HG02571 (cell line): ENCODE results near the gene NMNAT3.
"Not testable (repeated sequence)": the region's sequence is repeated elsewhere in the genome, so short reads cannot be mapped to it uniquely, and the experiment has no call there.

Experiments
- ATAC-seq: cut with Tn5 transposase; IDR thresholded peaks from one replicate; pipeline ENCODE4 v1.9.1; 2021; ENCODE audit warnings: mild to moderate bottlenecking, moderate library complexity; ENCODE audit not compliant: unreplicated experiment

The NMNAT3 gene

GRCh38 chr3:139639662-139640061, 38.1 kb downstream of the NMNAT3 start:
- ATAC-seq = no peak

- ATAC-seq = no peak
These were observed 39.3 kb downstream of the NMNAT3 start for GRCh38 chr3:139638518-139638917.

DNA sequence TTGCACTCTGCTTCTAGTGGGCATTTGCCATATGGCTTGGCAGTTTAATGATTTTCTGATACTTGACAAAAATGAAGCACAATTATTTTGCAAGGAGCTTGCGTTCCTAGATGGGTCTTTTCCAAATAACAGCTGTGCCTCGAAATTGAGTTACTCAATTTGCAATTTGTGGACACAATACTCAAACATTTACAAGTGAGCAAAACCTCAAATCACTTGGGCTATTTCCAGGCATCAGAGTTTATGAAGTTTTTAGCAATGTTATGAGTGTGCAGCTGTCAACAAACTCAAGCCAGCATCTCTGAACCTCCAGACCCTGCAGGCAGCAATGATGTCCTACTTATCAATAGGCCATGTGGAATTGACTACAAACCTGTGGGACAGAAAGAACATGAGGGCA, 41.3 kb downstream of the NMNAT3 start:
- no peak for ATAC-seq

DNA sequence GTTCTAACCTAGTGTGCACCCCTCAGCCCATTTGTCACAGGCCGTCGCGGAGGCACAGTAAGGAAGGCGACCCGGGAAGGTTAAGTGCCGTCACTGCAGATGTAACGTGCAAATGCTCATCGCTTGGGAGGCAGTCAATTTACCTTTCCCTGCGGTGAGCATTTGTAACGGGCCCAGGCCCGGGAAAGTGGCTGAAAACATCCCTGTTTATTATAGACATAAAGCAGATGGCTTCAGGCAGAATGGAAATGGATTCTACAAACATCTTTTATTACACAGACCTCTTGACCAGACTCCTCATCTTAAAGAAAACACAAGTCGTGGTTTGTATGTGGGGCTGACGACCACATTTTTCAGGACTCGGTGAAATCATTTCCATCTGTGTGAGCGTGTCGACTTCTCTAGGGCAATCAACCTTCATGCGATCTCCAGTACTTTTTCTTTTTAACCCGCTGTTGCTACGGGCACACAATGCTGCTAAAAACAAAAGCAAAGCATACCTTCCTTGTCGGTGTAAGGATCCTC, 43.6 kb downstream of the NMNAT3 start:
- ATAC-seq = no peak

GRCh38 chr3:139633511-139633910, 44.3 kb downstream of the NMNAT3 start:
- ATAC-seq = no peak

- no peak for ATAC-seq
These were observed 47.2 kb downstream of the NMNAT3 start for GRCh38 chr3:139630542-139630941.

- ATAC-seq = no peak
These were observed 48.7 kb downstream of the NMNAT3 start for GRCh38 chr3:139629033-139629432.

DNA sequence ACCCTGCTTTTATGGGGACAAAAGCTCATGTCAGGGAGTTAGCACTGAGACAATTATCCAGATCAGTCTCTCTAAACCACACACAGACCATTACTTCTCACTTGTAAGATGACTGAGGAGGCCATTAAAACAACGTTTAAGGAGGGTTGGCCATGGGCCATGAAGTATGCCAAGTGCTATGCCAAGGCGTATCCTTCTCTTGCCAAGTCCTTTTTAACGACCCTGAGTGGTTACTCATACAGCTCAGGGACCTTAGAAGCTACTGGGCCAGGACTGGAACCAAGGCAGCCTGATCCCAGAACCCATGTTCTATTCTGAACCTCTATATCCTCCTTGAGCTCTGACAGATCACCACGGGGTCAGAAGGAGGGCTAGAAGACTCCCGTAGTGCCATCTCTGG, 50.0 kb downstream of the NMNAT3 start:
- no peak for ATAC-seq

DNA sequence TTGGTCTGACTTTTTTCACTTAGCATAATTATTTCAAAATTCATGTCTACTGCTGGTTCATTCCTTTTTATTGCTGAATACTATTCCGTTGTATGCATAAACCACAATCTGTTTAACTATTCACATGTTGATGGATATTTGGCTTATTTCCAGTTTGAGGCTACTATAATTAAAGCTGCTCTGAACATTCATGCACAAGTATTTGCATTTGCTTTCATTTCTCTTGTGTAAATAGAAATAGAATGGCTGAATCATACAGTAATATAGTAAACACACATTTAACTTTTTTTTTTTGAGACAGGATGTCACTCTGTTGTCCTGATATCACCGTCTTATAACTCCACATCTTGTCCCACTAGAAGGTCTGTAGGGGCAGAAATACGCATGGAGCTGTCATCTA, 57.3 kb downstream of the NMNAT3 start:
- ATAC-seq = no peak

DNA sequence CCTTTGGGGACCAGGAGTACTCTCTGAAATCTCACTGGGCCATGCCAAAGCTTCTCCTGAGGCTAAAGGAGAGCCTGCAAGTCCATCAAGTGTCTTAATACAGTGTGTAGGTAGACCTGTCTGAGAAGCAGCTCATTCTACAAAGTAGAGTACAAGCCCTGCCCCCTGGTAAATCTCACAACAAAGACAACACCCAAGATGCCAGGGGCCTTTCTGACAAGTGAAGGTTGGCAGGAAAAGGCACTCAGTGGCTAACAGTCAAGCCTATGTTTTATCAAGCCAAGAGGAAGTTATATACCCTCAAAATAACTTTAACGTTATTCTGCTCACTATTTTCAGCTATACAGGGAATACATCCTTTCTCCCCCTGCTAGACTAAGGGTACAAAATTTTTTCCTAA, 58.3 kb downstream of the NMNAT3 start:
- no peak for ATAC-seq

DNA sequence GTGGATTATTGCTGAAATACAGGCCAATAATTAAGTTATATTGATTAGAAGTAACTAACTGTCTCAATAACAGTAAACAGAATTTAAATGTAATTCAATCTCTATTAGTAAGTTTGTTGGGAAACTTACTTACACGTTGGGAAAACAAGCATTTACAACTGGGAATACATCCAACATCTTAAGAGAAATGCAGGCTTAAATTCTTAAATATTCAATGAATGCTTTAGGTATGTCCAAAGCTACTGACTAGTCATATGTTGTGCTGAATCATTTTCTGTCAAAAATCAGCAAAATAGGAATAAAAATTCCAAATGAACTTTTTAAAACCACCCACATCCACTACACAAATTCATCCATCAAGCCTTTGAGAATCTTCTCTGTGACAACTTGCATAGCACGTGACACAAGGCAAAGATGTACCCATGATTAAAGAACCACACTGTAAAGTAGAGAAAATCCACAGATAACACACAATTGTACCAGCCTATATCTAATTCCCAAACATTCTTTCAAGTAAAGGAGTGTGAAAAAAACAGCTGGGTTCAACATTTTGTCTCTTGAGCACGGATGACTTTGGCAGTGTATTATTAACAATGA, 60.0 kb downstream of the NMNAT3 start:
- no peak for ATAC-seq

DNA sequence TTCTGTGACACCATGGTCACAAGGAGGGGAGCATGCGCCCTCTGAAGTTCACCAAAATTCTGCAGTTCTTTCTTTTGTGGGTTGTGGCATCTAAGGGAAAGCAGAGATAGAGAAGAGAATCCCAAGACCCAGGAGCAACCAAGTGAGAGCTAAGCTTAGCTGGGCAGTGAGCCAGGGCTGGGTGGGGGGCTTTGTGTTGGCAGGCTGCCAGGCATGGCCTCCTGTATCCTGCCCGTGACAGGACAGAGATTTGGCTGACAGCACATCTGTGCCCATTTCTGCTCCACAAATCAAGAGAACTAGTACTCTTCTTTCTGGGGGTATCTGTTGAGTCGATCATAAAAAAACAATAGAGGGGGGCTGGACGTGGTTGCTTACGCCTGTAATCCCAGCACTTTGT, 66.2 kb downstream of the NMNAT3 start:
- no peak for ATAC-seq

DNA sequence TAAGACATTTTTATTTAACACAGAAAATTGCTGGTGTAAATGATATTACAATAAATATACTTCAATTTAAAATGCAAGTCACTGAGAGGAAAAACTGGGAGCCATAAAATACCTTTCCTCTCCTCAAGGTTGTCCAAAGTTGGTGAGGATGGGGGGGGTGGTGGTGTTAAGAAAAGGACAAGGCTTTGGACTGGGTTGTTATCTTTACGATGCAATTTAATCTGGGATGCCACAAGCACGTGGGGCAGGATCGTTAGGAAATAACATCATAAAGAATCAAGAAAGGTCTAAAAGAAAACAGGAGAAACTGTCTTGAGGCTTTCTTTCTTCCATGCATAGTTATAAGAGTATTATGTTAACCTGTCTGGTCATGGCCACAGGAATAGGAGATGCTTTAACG, 66.9 kb downstream of the NMNAT3 start:
- no peak for ATAC-seq

DNA sequence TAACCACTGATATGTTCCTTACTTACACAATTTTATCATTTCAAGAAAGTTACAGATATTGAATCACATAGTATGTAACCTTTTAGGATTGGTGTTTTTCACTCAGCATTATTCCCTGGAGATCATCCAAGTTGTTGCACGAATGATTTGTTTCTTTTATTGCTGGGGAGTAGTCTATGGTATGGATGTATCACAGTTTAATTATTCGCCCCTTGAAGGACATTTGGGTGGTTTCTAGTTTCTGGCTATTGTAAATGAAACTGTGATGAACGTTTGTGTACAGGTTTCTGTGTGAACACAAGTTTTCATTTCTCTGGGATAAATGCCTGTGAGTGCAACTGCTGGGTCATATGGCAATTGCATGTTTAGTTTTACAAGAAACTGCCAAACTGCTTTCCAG, 68.8 kb downstream of the NMNAT3 start:
- no peak for ATAC-seq

GRCh38 chr3:139608108-139608380, 69.7 kb downstream of the NMNAT3 start:
- no peak for ATAC-seq

DNA sequence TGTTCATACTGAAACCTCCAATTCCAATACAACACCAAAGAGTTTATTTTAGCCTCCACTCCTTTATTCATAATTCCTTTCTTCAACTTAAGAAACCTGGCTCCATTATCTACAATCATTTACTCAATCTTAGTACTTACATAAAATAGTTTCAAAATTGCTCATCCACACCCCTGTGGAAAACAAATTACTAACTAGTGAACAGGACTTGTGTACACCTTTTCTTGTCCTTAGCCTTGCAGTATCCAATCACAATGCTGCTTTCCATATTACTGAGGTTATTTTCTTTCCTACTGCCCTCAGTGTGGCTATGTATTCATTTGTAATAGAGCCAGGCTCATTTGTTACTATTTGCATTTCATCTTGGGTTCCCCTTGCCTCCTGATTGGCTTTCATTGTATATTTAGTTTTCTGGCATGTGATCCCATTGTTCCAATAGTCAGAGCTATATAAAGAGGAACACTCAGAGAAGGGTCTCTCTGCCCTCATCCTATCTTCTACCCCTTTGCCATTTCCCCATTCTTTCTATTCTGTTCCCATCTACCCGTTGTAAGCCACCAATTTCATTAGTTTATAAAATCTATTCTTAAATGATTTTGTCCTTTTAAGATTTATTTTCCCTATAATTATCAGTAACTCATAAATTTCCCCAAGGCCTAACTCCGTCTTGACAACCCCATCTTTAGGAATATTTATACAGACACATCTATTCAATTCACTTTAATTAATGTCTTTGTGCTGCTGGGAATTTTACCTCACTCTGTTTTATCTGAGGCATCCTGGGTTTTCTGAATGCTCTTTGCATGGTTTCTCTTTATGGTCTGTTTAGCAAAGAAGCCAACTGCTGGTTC, 70.3 kb downstream of the NMNAT3 start:
- no peak for ATAC-seq

- ATAC-seq = no peak
These were observed 75.8 kb downstream of the NMNAT3 start for GRCh38 chr3:139602003-139602402.

DNA sequence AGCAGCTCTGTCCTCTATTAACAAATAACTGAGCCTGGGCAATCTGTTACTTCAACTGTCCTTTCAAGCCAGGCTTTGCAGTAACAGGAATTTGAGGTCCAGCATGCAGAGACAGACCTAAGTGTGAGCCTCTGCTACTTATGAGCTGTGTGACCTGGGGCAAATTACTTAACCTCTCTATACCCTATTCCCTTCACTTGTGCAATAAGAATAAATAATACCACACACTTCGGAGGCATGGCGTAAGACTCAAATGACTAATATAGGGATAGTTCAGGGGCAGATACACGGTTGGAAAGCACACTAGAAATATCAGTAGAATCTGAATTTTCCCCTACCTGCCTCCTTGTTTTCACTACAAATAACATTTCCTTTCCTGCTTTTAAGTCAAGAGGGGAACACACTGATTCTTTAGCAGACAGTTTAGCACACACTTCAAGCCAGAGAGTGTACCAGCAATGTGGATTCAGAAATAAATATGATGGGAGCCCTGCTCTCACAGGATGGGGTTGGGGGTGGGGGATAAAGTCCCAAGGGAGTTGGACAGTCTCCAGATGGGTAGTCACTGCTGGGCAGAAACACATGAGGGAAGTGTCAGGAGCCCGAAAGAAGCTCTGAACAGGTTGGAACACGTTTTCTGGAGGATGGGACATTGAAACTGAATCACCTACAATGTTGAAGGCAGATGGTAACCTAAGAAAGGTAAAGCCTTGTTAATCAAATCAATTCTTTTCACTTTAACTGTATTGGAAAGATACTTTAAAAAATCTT, 76.4 kb downstream of the NMNAT3 start:
- ATAC-seq = no peak

DNA sequence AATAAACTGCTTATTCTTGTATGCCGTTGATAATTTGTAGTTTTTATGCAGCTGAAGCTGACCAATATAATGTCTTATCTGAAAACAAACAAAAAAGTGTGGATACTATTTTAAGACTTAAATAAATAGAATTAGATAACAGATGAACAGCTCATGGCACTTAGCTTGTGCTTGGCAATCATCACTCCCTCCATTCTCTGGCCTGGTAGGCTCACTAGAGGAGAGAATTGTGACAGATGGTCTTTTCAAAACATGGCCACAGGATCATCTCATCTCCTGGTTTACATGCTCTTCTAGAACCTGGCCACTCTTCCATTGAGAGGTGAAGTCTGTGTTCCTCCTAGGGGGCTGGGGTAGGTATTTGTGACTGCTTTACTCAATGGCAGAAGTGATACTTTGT, 79.8 kb downstream of the NMNAT3 start:
- no peak for ATAC-seq

- ATAC-seq = not testable (repeated sequence)
These were observed 86.6 kb downstream of the NMNAT3 start for GRCh38 chr3:139591186-139591585.

DNA sequence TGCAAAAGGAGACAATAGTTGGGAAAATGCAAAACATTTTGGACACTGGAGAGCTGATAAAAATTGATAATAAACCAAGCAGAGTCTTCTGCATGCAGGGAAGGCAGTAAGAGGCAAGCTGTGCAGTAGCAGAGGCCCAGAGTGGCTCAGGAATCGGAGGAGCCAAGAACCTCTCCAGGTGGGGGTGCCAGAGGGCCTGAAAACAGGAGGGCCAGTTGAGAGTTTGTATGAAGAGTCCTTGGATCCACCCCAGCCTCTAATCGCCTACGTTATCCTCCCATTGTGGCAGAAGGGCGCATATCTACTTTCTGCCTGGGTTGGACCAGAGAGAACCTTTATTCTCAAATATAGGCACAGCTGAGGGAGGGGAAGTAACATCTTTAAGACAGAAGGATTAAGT, 89.3 kb downstream of the NMNAT3 start:
- no peak for ATAC-seq

DNA sequence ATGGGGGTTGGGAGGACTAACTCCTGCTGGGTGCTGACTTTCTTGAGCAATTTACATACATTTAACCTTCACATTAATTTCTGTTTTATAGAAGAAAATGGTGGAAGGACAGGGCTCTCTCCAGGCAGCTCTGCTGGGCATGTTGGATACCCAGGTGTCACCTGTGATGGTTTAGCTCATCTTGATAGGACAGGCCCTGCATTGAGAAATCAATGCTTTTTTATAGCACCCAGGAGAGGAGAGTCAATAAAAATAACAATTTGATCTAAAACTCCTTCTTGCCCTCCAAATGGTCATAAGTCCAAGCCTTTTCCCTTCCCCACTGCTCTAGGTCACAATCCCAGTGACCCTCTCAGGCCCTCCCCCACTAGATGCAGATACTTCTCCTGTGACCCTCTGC, 90.0 kb downstream of the NMNAT3 start:
- ATAC-seq = no peak
